HG02759 (cell line): ENCODE results near the gene KLRC4.
A peak's percentile ranks its signal among the peaks of the same experiment; 100 is the strongest.
"Not testable (repeated sequence)": the region's sequence is repeated elsewhere in the genome, so short reads cannot be mapped to it uniquely, and the experiment has no call there.

Source experiments
- ATAC-seq: cut with Tn5 transposase; IDR thresholded peaks from one replicate; pipeline ENCODE4 v1.9.1; 2021; ENCODE audit warnings: mild to moderate bottlenecking, moderate library complexity; ENCODE audit not compliant: unreplicated experiment

The KLRC4 gene

DNA sequence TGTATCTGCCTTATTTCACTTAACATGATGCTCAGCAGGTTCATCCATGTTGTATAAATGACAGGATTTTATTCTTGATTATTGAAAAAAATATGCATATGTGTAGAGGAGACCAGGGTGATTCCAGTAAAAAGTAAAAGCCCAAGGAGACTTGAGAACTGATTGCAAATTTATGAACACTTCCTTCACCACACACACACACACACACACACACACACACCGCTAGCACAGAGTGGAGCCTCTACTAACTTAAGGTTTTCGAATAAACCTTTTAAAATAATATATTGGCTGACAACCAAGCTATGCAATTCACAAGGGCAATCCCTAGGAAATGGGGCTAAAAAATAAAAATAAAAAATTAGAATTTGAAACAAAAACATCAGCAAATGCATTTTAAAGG, 11.4 kb downstream of the KLRC4 start:
- no peak for ATAC-seq

DNA sequence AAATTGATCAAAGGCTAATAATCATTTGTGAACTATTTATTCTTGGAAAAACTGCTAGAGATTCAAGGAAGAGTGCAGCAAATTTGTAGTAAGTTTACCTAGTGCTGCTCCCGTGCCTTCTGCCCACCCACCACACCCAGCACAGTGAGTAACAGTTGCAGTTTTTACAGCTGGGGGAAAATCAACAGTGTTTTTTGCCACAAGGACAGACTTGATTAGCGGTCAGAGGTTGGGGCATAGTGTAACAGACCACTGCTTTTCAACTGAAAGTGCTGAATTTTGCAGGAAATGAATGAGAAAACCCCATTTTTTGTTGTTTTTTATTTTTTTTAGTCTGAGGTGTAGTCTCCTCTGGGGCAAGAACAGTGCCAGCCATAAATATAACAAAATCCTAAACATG, 12.3 kb downstream of the KLRC4 start:
- no peak for ATAC-seq

DNA sequence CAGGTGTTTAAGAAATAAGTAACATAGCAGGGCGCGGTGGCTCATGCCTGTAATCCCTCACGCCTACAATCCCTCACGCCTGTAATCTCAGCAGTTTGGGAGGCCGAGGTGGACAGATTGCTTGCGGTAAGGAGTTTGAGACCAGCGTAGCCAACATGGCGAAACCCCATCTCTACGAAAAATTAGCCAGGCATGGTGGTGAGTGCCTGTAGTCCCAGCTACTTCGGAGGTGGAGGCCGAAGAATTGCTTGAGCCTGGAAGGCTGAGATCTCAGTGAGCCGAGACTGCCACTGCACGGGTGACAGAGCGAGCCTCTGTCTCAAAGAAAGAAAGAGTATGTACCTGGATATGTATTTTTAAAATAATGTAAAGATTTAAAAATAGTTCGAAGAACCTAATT, 13.4 kb downstream of the KLRC4 start:
- not testable (repeated sequence) for ATAC-seq

DNA sequence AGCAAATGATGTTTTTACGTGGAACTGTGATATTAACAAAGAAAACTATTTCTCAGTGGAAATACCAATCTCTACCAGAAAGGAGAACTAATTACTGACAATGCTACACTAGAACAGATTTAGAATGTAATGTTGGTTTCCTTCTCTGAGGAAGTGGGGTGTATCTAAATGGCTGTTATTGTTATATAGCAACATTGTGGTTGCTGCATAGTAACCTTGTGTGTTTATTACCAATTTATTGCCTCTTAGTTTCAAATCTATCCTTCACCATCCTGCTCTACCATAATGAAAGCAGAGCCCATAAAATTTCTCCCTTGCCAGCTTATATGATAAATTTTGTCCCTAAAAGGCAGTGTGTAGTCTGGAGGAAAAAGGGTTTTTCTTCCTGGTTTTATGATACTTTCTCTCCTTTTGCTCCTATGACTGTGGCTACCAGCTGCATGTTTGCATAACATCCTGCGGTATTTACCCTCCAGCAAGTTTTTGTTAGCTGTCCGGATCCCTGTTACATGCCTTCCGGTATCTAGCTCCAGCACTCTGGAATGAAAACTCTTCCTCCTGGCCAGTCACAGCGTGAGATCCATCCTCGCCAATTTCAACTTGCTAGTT, 14.1 kb downstream of the KLRC4 start:
- ATAC-seq, result peak; percentile 76

DNA sequence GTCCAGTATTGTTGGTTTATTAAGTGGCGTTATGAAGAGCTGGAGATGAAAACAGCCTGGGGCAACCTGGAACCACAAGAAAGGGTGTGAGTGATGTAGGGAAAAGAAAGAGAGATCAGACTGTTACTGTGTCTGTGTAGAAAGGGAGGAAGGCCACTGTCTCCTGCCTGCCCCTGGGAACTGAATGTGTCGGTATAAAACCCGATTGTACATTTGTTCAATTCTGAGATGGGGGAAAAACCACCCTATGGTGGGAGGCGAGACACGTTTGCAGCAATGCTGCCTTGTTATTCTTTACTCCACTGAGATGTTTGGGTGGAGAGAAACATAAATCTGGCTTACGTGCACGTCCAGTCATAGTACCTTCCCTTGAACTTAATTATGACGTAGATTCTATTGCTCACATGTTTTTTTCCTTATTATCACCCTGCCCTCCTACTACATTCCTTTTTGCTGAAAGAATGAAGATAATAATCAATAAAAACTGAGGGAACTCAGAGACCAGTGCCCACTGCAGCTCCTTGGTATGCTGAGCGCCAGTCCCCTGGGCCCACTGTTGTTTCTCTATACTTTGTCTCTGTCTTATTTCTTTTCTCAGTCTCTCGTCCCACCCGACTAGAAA, 14.9 kb downstream of the KLRC4 start:
- not testable (repeated sequence) for ATAC-seq

DNA sequence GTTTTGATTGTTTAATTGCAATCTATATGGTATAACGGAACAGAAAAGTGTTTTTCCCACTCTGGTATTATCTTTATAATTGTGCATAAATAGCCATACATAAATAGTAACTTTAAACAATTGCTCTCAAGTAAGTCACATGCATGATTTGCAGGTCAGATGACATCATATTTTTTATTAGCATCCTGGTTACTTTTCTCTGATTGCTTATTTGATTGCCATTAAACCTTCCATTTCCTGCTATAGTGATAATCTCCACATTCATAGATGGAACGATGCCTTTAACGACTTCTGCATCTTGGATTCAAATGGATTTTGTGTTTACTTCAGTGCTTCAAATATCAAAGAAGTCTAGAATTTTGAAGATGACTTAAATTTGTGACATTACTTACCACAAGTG, 16.3 kb downstream of the KLRC4 start:
- no peak for ATAC-seq

DNA sequence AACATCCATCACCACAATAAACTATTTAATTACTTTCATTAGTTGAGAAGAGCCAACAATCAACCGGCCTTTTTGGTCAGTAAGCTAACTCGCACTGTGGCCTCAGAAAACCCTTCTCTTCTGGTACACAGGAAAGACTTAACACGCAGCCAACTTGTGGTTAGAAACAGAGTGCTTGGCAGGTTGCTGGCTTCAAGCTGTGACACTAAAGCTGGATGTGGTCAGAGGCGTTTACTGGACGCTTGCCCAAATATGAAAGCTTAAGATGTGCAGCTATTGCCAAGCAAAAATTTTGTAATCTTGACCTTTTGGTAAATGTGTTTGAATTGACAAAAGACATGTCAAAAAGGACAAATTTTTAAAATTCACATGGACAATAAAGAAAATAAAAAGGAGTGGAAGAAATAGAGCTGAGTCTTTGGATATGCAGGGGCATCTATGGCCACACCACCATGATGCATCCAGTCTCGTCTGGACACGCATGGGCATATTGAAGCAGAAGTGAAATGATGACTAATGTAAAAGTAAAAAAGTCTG, 17.1 kb downstream of the KLRC4 start:
- peak; percentile 75 for ATAC-seq

DNA sequence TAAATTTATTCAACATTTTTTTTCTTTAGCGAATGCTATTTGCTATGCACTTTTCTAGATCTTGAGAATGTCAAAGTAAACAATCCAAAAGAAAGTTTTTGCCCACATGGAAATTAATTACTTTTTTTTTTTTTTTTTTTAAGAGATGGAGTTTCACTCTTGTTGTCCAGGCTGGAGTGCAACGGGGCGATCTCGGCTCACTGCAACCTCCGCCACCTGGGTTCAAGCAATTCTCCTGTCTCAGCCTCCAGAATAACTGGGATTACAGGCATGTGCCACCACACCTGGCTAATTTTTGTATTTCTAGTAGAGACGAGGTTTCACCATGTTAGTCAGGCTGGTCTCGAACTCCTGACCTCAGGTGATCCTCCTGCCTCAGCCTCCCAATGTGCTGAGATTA, 18.6 kb downstream of the KLRC4 start:
- ATAC-seq, result not testable (repeated sequence)

DNA sequence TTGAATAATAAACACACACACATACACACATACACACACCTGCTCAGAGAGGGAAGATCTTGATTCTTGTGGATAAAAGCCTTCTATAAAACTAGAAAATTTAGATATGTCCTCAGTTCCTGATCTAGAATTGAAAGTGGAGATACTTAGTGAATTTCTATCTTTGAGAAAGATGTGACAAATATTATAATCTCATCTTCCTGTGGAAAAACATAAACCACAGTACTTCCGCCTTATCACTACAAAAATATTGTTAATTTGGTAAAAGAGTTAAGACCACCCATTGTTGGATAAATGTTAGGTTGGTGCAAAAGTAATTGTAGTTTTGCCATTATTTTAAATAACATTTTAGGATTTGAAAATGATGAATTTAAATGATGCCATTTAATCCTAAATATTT, 19.7 kb downstream of the KLRC4 start, which contains the start of gene KLRK1:
Gene KLRK1 (minus strand): TSS at position 138 of the 400 bp plus-strand sequence. CDS start 1,231 bp downstream, outside the sequence.
- ATAC-seq, result no peak

DNA sequence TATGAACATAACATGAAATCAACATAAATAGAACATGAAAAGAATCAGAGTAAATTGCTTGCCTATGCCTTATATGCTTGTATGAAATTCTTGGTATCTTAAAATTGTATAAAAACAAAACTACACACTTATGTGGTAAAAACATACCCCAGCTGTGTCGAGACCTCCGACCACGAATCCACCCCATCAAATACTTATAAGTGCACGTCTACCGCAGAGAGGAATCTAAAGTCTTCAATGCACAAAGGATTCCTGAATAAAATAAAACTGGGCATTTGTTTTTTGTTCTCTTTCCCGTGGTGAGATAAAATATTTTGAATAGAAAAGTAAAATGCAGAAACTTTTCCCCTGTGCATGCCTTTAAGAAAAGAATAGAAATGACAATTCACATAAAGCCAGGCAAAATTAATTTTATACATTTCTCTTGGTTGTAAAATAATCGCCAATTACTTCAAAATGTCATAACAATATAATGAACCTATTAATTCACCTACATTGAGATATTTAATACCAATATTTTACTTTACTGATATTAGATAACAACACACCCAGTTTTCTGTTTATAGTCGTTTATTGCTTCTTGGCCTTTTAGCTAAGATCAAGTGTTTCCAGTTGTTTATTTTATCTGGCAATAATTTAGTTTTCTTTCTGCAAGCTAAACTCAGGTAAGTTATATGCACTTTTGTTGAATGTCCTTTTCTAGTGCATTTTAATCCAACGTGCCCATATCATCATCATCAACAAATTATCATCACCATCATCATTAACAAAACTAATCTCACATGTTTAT, 20.7 kb downstream of the KLRC4 start:
- no peak for ATAC-seq

DNA sequence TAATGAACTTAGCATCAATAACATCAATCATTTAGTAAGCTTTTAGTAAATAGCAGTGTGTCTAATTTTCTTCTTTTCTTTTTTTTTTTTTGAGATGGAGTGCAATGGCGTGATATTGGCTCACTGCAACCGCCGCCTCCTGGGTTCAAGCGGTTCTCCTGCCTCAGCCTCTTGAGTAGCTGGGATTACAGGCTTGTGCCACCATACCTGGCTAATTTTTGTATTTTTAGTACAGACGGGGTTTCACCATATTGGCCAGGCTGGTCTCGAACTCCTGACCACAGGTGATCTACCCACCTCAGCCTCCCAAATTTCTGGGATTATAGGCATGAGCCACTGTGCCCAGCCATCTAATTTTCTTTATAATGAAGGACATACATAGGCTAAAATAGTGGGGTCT, 22.1 kb downstream of the KLRC4 start:
- not testable (repeated sequence) for ATAC-seq

DNA sequence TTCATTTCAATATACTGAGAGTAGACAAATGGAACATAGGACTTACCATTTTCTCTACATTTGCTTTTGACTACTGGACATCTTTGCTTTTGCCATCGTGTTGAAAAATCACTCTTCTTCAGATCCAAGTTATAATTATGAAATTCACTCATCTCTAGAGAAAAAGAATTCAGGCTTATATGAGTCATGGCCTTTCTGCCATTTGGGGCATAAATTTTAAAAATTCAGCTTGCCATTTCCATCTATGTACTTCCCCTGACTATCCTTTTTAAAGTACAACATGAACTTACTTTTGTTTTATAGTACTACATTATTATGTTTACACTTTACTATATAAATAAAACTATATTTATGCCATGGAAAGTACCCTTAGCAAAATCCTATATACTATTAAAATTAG, 22.7 kb downstream of the KLRC4 start:
- ATAC-seq, result no peak

DNA sequence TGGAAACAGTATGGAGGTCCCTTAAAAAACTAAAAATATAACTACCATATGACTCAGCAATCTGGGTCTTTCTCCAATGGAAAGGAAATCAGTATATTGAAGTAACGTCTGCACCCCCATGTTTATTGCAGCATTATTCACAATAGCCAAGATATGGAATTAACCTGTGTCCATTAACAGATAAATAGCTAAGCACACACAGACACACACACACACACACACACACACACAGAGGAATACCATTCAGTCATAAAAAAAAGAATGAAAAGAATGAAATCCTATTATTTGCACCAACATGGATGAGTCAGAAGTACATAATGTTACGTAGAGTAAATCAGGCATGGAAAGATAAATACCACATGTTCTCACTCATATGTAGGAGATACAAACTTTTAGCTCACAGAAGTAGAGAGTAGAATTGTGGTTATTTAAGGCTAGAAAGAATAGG, 24.4 kb downstream of the KLRC4 start:
- ATAC-seq, result no peak

DNA sequence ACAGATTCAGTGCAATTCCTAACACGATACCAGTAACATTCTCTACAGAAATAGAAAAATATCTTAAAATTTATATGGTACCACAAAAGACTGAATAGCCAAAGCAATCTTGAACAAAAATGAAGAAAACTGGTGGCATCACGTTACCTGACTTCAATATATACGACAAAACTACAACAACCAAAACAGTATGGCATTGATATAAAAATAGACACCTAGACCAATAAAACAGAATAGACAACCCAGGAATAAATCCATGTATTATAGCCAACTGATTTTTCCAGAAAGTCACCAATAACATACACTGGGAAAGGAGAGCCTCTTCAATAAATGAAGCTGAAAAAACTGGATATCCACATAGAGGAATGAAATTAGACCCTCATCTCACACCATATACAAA, 25.4 kb downstream of the KLRC4 start:
- ATAC-seq, result no peak

DNA sequence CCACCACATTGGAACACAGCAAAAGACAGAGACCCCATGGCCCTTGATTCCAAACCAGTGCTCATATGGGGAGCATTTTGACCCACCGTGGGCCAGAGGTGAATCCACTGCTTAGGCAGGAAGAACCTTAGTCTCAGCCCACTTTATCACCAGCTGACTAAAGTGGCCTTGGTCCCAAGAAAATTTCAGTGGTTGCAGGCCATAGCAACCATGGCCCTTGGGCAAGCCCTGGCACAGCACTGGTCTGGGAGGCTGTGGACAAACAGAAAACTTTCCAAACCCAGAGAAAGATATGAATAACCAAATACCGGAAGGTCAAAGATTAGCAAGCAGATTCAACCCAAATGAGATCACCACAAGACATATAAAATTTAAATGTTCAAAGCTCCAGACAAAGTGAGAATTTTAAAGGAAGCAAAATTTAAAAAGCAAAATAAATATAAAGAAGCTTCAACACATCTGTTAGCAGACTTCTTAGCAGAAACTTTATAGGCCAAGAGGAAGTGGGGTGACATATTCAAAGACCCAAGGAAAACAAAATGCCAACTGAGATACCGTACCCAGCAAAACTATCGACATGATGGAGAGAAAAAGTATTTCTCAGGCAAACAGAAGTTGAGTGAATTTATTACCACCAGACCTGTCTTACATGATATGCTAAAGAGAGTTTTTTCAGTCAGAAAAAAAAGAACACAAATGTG, 27.5 kb downstream of the KLRC4 start:
- no peak for ATAC-seq

DNA sequence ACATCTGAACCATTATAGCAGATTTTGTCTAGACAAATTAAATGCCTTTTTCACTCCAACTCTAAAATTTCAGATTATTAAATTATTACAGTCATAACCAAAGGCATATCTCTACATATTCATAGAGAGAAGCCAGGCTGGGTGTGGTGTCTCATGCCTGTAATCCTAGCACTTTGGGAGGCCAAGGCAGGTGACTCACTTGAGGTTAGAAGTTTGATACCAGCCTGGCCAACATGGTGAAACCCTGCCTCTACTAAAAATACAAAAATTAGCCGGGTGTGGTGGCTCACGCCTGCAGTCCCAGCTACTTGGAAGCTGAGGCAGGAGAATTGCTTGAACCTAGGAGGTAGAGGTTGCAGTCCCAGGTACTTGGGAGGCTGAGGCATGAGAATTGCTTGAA, 30.8 kb downstream of the KLRC4 start:
- ATAC-seq, result not testable (repeated sequence)

DNA sequence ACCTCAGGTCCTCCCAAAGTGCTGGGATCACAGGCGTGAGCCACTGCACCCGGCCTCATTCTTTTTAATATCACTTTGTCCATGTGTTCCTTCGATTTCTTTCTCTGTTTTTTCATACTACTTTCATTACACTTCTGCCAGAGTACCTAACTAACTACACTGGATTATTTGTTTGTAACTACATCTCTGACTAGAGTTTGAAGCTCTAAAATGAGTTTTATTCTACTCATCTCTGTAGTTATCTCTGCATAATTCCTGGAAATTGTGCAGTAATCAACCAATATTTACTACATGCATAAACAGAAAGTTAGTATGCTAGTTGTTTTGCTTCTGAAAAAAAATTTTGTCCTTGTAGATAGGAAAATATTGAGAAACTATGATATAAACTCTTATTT, 34.9 kb downstream of the KLRC4 start:
- no peak for ATAC-seq

DNA sequence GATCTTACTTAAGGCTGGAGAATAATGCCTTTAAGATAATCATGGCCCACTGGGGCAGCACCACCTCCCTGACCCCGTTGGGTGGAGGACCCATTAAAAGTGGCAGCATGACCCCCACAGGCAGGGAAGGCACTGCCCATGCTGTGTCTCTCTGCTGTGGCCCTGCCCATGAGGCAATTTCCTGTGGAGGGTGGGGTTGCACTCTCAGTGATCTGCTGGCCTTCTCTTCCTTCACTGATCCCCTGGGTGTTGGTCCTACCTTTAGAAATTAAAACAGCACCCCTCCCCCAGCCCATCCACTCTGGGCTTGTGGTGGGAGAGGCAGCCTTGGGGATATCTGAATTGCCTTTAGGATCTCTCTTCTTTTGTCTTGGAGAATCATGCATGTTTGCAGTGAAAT, 37.0 kb downstream of the KLRC4 start:
- ATAC-seq, result no peak

DNA sequence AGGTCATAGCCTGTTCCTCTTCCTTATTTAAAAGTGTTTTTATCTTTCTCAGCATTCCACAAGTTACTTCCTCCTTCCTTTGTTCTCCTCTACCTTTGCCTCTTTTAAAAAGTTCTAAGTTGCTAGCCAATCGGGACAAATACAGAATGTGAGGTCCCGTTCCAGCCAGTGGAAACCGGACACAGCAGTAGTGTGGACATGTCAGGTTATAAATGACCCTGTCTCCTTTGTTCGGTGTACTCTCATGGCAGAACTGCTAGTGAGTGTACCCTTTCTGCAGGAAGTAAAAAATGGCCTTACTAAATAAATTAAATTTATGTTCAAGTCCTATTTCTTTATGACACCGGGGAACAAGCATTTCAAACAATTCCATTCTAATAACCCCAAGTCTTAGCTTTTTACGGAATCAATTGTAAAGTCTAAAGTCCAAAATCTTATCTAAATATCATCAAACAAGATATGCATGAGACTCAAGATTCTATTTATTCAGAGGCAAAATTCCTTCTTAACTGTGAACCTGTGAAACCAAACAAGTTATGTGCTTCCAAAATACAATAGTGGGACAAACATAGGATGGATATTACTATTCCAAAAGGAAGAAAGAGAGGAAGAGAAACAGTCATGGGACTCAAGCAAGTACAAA, 37.5 kb downstream of the KLRC4 start:
- ATAC-seq, result not testable (repeated sequence)

DNA sequence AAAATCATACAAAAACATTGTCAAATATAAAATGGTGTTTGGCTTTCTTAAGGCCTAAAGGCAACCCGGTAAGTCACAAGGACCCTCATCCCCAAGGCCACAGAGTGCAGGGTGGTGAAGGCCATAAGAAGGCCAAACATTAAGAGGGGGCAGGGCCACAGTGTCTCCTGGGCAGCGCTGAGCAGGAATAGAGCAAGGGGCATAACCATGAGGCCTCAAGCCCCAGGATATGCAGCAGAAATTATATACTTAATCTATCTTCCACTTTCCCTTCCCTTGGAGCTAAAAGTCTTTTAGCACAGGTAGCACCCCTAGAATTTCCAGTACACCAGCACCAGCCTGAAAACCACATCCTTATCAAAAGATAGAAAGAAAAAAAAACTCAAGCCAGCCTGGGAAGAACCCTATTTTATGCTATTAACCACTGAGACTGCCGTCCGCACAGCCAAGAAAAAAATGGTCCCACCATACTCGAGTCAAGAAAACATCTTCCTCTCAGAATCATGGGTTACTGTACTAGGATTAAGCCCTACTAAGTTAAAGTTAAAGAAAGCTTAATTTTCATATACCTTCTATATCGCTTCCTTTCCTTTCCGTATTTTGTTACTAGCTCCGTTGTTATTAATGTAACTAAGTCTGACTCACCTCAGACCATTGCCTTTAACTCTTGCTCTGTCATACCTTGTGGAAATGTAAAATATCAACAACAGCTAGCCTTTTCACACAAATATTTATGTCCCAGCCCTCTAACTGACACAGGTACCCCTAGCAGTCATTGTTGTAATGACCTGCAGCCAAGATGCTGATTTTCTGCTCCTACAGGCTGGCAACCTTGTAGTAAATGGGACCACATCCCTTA, 39.8 kb downstream of the KLRC4 start:
- ATAC-seq, result no peak
